HepG2 (cell line): ENCODE data around the gene API5. TPM values are rescaled to one million over a fixed set of nuclear protein-coding genes. Genes with fewer than 3 reads are reported as not detected.

ENCODE experiments used
- ARID3A ChIP-seq: IDR thresholded peaks from 2 replicates; pipeline ENCODE4 v1.6.1; 2012; ENCODE audit warnings: low read depth, low read length, improper control_type of control experiment
- ARNT2 ChIP-seq: sonication (generic); formaldehyde crosslinking; IDR thresholded peaks from 2 replicates; pipeline ENCODE4 v1.8.0; 2022; ENCODE audit warnings: mild to moderate bottlenecking, low read depth, missing genetic modification reagents, moderate library complexity
- ATF5 ChIP-seq: sonication (generic); formaldehyde crosslinking; IDR thresholded peaks from 2 replicates; pipeline ENCODE4 v1.4.0; 2020; ENCODE audit warnings: mild to moderate bottlenecking, low read depth, missing genetic modification reagents
- ETV6 ChIP-seq: sonication (generic); formaldehyde crosslinking; conservative IDR thresholded peaks from 2 replicates; pipeline ENCODE4 v1.4.0; 2020; ENCODE audit warnings: missing genetic modification reagents
- GRHL1 ChIP-seq: sonication (generic); formaldehyde crosslinking; conservative IDR thresholded peaks from 2 replicates; pipeline ENCODE4 v1.8.0; 2022; ENCODE audit warnings: missing genetic modification reagents
- HDAC6 ChIP-seq: fragments of 200-600 bp; sonication (generic); IDR thresholded peaks from 2 replicates; pipeline ENCODE4 v1.7.0; 2017; ENCODE audit warnings: mild to moderate bottlenecking, antibody characterized with exemption, low read length, low read depth
- MIXL1 ChIP-seq: IDR thresholded peaks from 2 replicates; pipeline ENCODE4 v1.6.1; 2016
- MYC ChIP-seq: sonication (generic); formaldehyde crosslinking; IDR thresholded peaks from 2 replicates; pipeline ENCODE4 v1.9.0; 2021; ENCODE audit warnings: missing genetic modification reagents, borderline replicate concordance
- NKX3-1 ChIP-seq: sonication (generic); formaldehyde crosslinking; IDR thresholded peaks from 2 replicates; pipeline ENCODE4 v1.5.0; 2020; ENCODE audit warnings: missing genetic modification reagents
- POLR2A ChIP-seq, 2 experiments: IDR thresholded peaks; 2 replicates each; pipeline ENCODE4 v1.6.1; 2011; ENCODE audit warnings: low read depth in 2 of 2, low read length in 2 of 2, mild to moderate bottlenecking in 1 of 2, moderate library complexity in 1 of 2; ENCODE audit not compliant: insufficient read depth in 1 of 2
- RBM22 ChIP-seq: fragments of 200-400 bp; formaldehyde crosslinking; optimal IDR thresholded peaks from 2 replicates; pipeline ENCODE3; 2017; ENCODE audit warnings: mild to moderate bottlenecking, low read length, moderate library complexity
- SETDB1 ChIP-seq: sonication (generic); formaldehyde crosslinking; IDR thresholded peaks from 2 replicates; pipeline ENCODE4 v1.5.1; 2020; ENCODE audit warnings: missing genetic modification reagents, mild to moderate bottlenecking, borderline replicate concordance
- SIN3A ChIP-seq: IDR thresholded peaks from 2 replicates; pipeline ENCODE4 v1.6.1; 2011; ENCODE audit warnings: low read depth, mild to moderate bottlenecking, control low read depth, low read length, borderline replicate concordance
- SIN3B ChIP-seq: fragments of 150-350 bp; IDR thresholded peaks from 2 replicates; pipeline ENCODE4 v1.6.1; 2014; ENCODE audit warnings: low read length
- SPEN ChIP-seq: sonication (generic); formaldehyde crosslinking; IDR thresholded peaks from 2 replicates; pipeline ENCODE4 v1.5.1; 2020; ENCODE audit warnings: low read depth, mild to moderate bottlenecking, missing genetic modification reagents
- YY1 ChIP-seq: IDR thresholded peaks from 2 replicates; pipeline ENCODE4 v1.6.1; 2011; ENCODE audit warnings: low read length, low read depth, moderate library complexity, mild to moderate bottlenecking; ENCODE audit not compliant: insufficient read depth, insufficient replicate concordance
- ZFP91 ChIP-seq: sonication (generic); formaldehyde crosslinking; IDR thresholded peaks from 2 replicates; pipeline ENCODE4 v1.9.0; 2022; ENCODE audit warnings: missing genetic modification reagents, mild to moderate bottlenecking, borderline replicate concordance
- ZNF143 ChIP-seq: sonication (generic); formaldehyde crosslinking; IDR thresholded peaks from 2 replicates; pipeline ENCODE4 v1.4.0; 2020; ENCODE audit warnings: missing genetic modification reagents
- ZNF17 ChIP-seq: sonication (generic); formaldehyde crosslinking; IDR thresholded peaks from 2 replicates; pipeline ENCODE4 v1.5.0; 2020; ENCODE audit warnings: mild to moderate bottlenecking, missing genetic modification reagents
- ZNF263 ChIP-seq: sonication (generic); formaldehyde crosslinking; IDR thresholded peaks from 2 replicates; pipeline ENCODE4 v1.4.0; 2020; ENCODE audit warnings: missing genetic modification reagents
- ZNF337 ChIP-seq: sonication (generic); formaldehyde crosslinking; IDR thresholded peaks from 2 replicates; pipeline ENCODE4 v1.5.1; 2020; ENCODE audit warnings: missing genetic modification reagents, low read depth, mild to moderate bottlenecking, borderline replicate concordance
- ZNF414 ChIP-seq: sonication (generic); formaldehyde crosslinking; IDR thresholded peaks from 2 replicates; pipeline ENCODE4 v1.5.0; 2020; ENCODE audit warnings: missing genetic modification reagents
- ZNF564 ChIP-seq: sonication (generic); formaldehyde crosslinking; IDR thresholded peaks from 2 replicates; pipeline ENCODE4 v1.8.1; 2023; ENCODE audit warnings: mild to moderate bottlenecking, missing genetic modification reagents
- ZNF737 ChIP-seq: sonication (generic); formaldehyde crosslinking; IDR thresholded peaks from 2 replicates; pipeline ENCODE4 v1.5.0; 2020; ENCODE audit warnings: missing genetic modification reagents, mild to moderate bottlenecking, borderline replicate concordance
- ZSCAN29 ChIP-seq: sonication (generic); formaldehyde crosslinking; conservative IDR thresholded peaks from 2 replicates; pipeline ENCODE4 v1.4.0; 2020; ENCODE audit warnings: mild to moderate bottlenecking, missing genetic modification reagents
- ZZZ3 ChIP-seq: sonication (generic); formaldehyde crosslinking; IDR thresholded peaks from 2 replicates; pipeline ENCODE4 v1.4.0; 2020; ENCODE audit warnings: missing genetic modification reagents, mild to moderate bottlenecking, borderline replicate concordance
- polyA plus RNA-seq, 8 experiments: library from polyadenylated mRNA; depleted of rRNA in 3 of 8; stranded (reverse) in 7 of 8; unstranded in 1 of 8; fragments of >200 nt; fragmentation: Illumina TruSeq in 4 of 8; extraction: Trizol in 4 of 8; gene quantifications; 2 replicates each; pipeline versions ENCODE4 v1.2.1 to v1.2.3, GENCODE V29; 2011 to 2016; ENCODE audit warnings: low read depth in 4 of 8, missing spikeins in 1 of 8, mixed read lengths in 1 of 8; ENCODE audit not compliant: insufficient read depth in 1 of 8
- total RNA-seq, 5 experiments: library from RNA; depleted of rRNA; stranded (reverse); fragments of >200 nt; fragmentation: Illumina TruSeq; extraction: Trizol; gene quantifications; 2 replicates each; pipeline ENCODE4 v1.2.3, GENCODE V29; 2016; ENCODE audit warnings: low read depth in 1 of 5

API5 gene
- total and polyA plus RNA-seq, 2 of the 13 experiments (the other 11 are each of a cell fraction or from before 2014, with no cell fraction given), result 21.6 to 59.0 TPM

GRCh38 chr11:43359422-43359818 lies 47.6 kb downstream of the API5 start (continued):
- TF ChIP-seq MIXL1 (CRISPR knock-in tag), result no peak
- no peak for TF ChIP-seq RBM22
- TF ChIP-seq GRHL1, result no peak
- TF ChIP-seq ATF5, result no peak
- no peak for TF ChIP-seq SIN3B
- no peak for TF ChIP-seq SETDB1 (CRISPR knock-in tag)
- TF ChIP-seq POLR2A (IDR thresholded peaks at IDR 0.05; ENCODE audit: insufficient read depth in 1 of 2, low read depth in 2 of 2, low read length in 2 of 2), result no peak
- no peak for TF ChIP-seq NKX3-1
- peak; percentile 34; the same call in 1 of the 2 replicates for TF ChIP-seq ZNF143
- 0 out of 2 replicates have a peak, but pooled peaks have one; percentile 8 for TF ChIP-seq ZSCAN29 (CRISPR knock-in tag)
- TF ChIP-seq ZZZ3 (CRISPR knock-in tag), result no peak
- no peak for TF ChIP-seq ZNF737 (CRISPR knock-in tag)
- no peak for TF ChIP-seq ZNF414
- no peak for TF ChIP-seq SIN3A
- no peak for TF ChIP-seq HDAC6
- 0 out of 2 replicates have a peak, but pooled peaks have one; percentile 14 for TF ChIP-seq ZFP91 (CRISPR knock-in tag)
- TF ChIP-seq ZNF17, result no peak
- TF ChIP-seq ZNF337 (CRISPR knock-in tag), result peak; percentile 73; the same call in 1 of the 2 replicates
- TF ChIP-seq ZNF564 (CRISPR knock-in tag), result 0 out of 2 replicates have a peak, but pooled peaks have one; percentile 2
- no peak for TF ChIP-seq YY1
- no peak for TF ChIP-seq SPEN
- no peak for TF ChIP-seq MYC (CRISPR knock-in tag)
- TF ChIP-seq ARNT2 (CRISPR knock-in tag), result no peak
- no peak for TF ChIP-seq ARID3A
- TF ChIP-seq ETV6 (CRISPR knock-in tag), result no peak
- TF ChIP-seq ZNF263 (CRISPR knock-in tag), result 0 out of 2 replicates have a peak, but pooled peaks have one; percentile 15
